Esophagus mucosa (tissue), 1 donor: ENCODE results near the gene UBE2K. TPM values are rescaled to one million over a fixed set of nuclear protein-coding genes. Genes with fewer than 3 reads are reported as not detected.
"Not testable (repeated sequence)": the region's sequence is repeated elsewhere in the genome, so short reads cannot be mapped to it uniquely, and the experiment has no call there.

ENCODE experiments used
- ATAC-seq: fragments of 200-7000 bp; cut with Tn5 transposase; one replicate; pipeline ENCODE4 v1.9.1; 2020
- total RNA-seq: library from RNA; stranded (reverse); gene quantifications from one replicate; pipeline ENCODE4 v1.2.4, GENCODE V29; 2023
- donor health status: DM: yes; HTN: yes; CAD: no.

The UBE2K gene
- total RNA-seq, 1 donor from 2014 or later, result 81.1 TPM

DNA sequence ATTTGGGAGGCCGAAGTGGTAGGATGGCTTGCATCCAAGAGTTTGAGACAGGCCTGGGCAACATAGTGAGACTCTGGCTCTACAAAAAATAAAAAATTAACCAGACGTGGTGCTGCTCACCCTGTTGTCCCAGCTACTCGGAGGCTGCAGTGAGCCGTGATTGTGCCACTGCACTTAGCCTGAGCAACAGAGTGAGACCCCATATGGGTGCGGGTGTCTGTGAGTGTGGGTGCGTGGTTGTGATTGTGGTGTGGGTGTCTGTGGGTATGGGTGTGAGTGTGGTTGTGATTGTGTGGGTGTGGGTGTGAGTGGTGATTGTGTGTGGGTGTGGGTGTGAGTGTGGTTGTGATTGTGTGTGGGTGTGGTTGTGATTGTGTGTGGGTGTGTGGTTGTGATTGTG, 114.6 kb downstream of the UBE2K start:
- ATAC-seq, result no peak

DNA sequence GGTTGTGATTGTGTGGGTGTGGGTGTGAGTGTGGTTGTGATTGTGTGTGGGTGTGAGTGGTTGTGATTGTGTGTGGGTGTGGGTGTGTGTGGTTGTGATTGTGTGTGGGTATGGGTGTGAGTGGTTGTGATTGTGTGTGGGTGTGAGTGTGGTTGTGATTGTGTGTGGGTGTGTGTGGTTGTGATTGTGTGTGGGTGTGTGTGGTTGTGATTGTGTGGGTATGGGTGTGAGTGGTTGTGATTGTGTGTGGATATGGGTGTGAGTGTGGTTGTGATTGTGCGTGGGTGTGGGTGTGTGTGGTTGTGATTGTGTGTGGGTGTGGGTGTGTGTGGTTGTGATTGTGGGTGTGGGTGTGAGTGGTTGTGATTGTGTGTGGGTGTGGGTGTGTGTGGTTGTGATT, 115.1 kb downstream of the UBE2K start:
- not testable (repeated sequence) for ATAC-seq

GRCh38 chr4:39813761-39814160, 115.8 kb downstream of the UBE2K start:
- ATAC-seq, result not testable (repeated sequence)

DNA sequence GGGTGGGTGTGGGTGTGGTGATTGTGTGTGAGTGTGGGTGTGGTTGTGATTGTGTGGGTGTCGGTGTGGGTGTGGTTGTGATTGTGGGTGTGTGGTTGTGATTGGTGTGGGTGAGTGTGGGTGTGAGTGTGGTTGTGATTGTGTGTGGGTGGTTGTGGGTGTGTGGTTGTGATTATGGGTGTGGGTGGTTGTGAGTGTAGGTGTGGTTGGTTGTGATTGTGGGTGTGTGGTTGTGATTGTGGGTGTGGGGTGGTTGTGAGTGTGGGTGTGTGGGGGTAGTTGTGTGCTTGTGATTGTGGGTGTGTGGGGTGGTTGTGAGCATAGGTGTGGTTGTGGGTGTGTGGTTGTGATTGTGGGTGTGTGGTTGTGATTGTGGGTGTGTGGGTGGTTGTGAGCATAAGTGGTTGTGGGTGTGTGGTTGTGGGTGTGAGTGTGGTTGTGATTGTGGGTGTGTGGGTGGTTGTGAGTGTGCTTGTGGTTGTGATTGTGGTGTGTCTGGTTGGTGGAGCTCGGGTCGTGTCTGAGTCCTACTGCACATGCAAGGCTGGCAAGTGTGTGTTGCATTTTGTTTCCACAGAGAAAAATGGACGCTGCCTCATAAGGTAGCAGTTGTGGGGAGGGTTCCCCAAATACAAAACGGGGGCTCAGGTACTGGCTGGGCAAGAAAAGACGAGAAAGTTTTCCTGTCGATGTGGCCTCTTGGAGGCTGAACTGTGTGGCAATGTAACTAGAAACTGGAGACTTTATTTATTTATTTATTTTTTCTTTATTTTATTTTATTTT, 116.7 kb downstream of the UBE2K start:
- no peak for ATAC-seq

DNA sequence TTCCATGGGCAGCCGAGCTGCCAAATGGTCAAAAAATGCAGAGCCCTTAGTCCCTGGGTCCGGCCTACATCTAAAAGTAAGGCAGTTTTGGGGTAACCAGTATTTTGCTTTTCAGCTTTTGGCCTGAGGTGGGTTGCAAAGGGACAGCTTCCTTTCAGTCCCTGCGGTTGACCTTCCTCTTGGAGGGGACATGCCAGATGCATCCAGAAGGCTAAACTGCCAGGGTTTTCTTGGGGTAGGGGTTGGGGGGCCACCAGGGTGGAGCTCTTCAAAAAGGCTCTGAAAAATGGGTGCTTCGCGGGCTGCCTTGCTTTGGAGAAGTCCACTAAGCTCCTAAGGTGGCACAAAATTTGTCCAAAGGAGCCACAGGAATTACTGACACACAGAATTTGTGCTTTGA, 120.7 kb downstream of the UBE2K start:
- no peak for ATAC-seq

- ATAC-seq, result no peak
Observed at GRCh38 chr4:39820186-39820585, 122.2 kb downstream of the UBE2K start.

DNA sequence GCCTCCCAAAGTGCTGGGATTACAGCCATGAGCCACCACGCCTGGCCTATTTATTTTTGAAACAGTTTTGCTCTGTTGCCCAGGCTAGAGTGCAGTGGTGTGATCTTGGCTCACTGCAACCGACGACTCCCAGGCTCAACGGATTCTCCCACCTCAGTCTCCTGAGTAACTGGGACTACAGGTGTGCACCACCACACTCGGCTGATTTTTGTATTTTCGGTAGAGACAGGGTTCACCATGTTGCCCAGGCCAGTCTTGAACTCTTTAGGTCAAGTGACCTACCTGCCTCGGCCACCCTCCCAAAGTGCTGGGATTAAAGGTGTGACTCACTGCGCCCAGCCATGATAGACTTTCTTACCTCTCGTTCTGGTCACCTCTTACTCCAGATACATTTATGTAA, 124.0 kb downstream of the UBE2K start:
- ATAC-seq, result no peak

- ATAC-seq, result no peak
Observed at GRCh38 chr4:39822662-39823061, 124.7 kb downstream of the UBE2K start.

- ATAC-seq, result no peak
Observed at GRCh38 chr4:39823191-39823590, 125.3 kb downstream of the UBE2K start.

DNA sequence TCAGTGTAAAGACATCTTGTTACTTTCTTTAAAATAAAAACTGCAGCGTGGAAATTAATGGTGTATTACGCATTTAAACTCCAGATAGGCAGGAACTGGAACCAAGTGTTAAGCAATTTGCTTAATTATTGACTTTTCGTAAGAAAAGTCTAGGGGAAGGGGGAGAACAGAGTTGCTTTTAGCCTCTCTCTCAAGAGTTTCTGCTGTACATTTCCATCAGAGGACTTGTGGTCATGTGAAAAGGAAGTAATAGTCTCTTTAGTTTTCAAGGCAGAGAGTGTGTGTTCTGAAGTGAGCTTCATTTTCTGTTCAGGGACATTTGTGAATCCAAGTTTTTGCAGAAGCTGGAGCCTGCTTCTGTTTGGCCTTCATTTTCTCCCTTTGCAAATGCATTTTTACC, 127.2 kb downstream of the UBE2K start:
- no peak for ATAC-seq

- no peak for ATAC-seq
Observed at GRCh38 chr4:39825741-39826231, 127.8 kb downstream of the UBE2K start.

Other genes with a start within 250 kb of the UBE2K start
- 1,488 TPM for gene RPL9, start 239.2 kb upstream of the UBE2K start, total RNA-seq
- gene LIAS, start 239.1 kb upstream of the UBE2K start, total RNA-seq, result 13.7 TPM
- 42.7 TPM for gene UGDH, start 170.7 kb upstream of the UBE2K start, total RNA-seq
- 39.9 TPM for gene SMIM14, start 59.3 kb upstream of the UBE2K start, total RNA-seq